T-helper 1 cell treated with Interleukin-12 subunit alpha and Interleukin-12 subunit beta and Interleukin-4 antibody, amounts not matched to agents 30 ng/mL and 1 ng/mL, for 36 hours (primary cell): Measurements from ENCODE around the gene GLTP. TPM values are rescaled to one million over a fixed set of nuclear protein-coding genes. Genes with fewer than 3 reads are reported as not detected.

Experiments used
- intact Hi-C: fragments of 100-400 bp; cut with micrococcal nuclease; formaldehyde crosslinking; loops from one replicate; pipeline ENCODE4 v1.15.1; 2024
- total RNA-seq: library from RNA; stranded (reverse); gene quantifications from 2 replicates; pipeline ENCODE4 v1.2.3, GENCODE V29; 2022

GLTP gene
- total RNA-seq, 1 donor from 2014 or later: 23.7 TPM

DNA sequence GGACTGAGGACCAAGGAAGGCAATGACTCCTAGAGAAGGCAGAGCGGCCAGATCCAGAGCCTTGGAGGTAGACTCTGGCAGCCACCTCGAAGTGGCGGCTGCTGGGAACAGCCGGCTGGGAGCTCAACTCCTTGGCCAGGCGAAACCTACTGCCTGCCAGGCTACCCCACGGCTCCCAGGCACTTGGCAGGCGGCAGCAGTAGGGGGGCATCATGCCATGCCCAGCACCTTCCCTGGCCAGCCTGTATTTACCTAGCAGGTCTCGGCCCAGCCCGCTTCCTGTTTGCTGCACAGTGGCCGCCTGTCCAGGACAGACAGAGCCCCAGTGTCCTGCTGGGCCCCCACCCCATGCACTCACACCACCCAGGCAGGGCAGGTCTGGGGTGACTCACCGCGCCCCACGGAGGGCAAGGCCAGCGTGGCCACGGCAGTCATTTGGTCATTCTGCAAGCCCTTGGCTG, 57.4 kb downstream of the GLTP start:
- intact Hi-C loops: no loop called here

DNA sequence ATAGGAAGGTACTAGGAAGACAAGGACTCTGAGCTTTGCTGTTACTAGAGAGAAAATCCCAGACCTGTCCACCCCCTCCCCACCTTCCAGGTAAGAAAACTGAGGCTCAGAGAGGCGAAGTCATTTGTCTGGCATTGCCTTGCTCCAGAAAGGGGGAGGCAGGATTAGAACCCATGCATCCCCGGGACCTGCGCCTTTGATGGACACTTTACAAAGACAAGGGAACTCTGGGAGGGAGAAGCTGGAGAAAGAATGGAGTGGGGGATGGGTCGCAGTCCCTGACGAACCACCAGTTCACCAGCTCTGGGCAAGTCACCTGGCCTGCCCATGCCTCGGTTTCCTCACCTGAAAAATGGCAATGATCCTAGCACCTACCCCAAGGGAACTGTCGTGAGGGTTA, 57.9 kb downstream of the GLTP start:
- intact Hi-C loops: no loop called here

DNA sequence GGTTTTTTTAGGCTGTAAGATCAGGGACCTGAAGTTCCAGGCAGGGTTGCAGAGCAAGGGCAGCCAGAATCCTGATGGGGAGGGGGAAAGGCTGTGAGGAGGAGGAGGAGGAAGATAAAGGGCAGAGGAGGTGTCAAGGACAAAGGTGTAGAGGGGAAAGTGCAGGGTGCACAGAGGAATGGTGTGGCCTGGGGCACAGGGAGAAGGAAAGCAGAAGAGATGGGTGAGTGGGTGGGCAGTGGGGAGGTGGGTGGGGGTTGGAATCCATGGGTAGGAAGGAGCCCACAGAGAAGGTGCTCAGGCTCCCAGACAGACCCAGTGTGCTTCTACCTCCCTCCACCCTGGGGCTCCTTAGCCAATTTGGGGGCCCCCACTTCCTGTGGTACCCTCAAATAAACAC, 58.4 kb downstream of the GLTP start:
- intact Hi-C loops: no loop called here

DNA sequence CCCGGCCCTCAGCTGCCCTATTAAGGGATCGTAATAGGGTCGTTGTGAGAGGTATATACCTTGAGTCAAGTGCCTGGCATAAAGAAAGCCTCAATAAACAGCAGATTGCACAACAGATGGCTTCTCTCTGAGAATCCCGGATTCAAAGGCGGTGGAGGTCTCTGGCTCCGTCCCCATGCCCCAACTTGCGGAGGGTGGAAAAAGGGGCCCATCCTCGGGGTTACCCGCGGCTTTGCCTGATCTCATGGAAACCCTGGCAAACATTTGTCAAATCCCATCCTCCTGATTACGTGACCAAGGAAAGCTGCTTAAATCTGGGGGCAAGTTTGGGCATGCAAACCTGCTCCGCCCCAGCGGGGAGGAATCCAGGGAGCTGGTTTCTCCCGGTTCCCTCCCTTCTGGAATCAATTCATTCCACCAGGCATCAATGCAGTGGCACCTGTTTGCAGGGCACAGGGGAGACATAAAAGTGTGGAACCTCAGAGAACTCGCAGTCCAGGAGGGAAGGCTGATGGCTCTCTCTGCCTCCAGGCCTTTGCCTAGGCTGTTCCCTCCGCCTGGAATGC, 59.4 kb downstream of the GLTP start:
- intact Hi-C loops: no loop called here

DNA sequence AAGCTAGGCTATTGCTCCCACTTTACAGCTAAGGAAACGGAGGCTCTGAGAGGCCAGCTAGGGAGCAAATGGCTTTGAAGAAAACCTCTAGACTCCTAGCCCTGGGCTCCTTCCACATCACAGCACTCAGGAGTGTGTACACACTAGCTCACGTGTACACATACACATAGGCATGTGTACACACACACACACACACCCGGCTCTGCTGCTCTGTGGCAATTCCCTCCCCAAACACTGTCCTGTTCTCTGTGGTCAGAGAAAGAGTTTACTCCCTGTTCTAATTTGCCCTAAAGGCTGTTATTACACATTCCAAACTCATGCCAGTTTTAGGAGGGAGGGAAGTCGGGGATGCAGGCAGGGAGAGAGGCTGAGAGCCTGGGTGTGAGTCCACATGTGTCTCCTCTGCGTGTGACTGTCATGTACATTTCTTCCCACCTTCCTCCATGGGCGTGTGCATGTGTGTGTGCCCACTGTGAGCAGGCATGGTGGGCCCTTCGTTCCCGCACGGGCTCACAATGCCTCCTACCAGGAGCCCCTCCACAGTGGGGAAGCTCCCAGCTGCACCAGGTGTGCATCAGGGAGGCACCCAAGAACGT, 61.3 kb downstream of the GLTP start:
- intact Hi-C loops: no loop called here

DNA sequence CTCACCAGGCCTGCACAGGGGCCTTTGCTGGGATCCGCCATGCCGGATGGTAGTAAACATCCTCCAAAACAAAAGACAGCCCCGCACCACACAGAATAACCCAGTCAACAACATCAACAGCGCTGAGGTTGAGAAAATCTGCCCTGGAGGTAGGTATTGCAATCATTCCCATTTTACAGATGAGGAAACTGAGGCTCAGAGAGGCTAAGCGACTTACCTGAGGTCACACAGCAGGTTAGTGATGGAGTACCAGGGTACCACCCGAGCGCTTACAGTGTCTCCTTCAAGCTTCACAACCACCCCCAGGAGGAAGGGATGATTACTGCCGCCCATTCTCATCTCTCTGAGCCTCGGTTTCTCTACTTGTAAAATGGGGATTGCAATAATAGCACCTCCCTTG, 62.1 kb downstream of the GLTP start:
- intact Hi-C loops: no loop called here

DNA sequence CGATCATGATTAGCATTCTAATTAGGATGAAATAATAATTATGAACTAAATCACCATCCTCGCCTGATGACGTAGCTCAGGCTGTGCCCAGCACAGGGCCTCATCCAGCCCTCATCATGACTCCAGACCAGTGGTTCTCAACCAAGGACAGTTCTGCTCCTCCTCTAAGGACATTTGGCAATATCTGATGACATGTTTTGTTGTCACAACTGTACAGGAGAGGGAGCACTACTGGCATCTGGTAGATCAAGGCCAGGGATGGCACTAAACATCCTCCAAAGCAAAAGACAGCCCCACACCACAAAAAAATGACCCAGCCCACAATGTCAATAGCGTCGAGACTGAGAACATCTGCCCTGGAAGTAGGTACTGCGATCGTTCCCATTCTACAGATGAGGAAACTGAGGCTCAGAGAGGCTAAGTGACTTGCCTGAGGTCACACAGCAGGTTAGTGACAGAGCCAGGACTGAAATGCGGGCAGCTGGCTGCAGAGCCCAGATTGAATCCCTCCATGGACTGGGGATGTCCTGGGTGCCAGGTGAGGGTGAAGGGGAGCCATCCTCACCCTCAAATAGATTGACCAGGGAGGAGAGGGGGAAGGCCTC, 62.6 kb downstream of the GLTP start:
- intact Hi-C loops: no loop called here

DNA sequence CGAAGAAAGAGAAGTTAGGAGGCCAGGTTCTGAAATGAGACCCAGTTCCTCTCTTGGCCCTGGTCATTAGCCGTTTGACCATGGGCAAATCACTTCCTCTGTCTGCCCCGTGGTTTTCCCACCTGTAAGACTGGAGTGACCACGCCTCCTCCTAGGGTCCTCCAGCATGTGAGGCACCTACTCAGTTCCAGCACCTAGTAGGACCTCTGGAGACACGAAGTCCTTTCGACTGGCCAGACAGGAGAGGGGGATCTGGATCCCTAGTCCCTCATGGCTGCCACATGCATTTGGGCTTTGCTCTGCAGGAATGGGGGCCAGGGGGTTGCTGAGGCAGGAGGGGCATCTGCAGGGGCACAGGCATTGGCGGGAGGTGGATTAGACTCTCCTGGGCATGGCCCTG, 63.5 kb downstream of the GLTP start:
- intact Hi-C loops: no loop called here

DNA sequence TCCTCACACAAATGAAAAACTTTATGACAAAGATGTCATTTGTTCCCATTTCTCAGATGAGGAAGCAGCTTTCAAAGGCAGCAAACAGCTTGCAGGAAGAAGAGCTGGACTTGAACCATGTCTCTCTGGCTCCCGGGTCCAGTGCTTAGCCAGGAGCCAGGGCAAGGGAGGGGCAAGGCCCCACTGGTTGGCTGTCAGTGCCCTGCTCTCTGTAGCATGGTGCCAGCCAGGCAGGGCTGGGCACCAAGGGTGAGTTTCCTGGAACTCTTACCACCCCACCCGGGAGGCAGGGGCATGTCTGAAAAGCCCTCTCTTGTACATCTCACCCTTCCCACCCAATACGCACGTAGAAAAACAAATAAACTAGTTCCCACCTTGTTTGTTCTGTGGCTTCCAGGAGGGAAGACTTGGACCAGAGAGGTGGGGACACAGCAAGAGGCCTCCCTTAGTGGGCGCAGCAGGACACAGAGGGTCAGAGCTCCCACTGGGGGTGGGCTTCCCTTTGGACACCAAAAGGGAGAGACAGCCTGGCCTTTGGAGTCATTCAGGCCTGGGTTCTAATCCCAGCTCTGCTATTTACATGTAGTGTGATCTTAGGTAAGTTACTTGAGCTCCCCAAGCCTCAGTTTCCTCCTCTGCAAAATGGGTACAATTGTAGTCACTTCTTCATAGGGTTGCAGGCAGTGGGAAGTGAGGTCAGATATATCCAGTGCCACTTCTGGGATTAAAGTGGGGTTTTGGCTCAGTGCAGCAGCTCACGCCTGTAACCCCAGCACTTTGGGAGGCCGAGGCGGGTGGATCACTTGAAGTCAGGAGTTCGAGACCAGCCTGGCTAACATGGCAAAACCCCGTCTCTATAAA, 64.4 kb downstream of the GLTP start:
- intact Hi-C loops: no loop called here

DNA sequence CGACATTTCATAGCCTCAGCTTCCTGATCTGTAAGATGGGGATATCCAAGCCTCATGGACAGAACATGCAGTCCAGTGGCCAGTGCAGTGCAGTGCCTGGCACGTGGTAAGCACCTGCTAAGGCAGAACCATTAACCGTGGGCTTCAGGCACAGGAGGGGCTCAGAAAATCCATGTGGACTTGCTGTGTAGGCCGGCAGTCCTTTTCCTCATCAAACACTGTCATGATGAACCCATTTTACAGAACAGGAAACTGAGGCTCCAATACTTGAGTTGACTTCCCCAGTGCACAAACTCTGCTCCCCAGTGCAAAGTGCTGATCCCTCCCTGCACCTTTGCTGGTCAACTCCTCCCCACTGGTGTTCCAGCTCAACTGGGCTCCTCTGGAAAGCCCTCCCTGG, 65.1 kb downstream of the GLTP start:
- intact Hi-C loops: no loop called here

DNA sequence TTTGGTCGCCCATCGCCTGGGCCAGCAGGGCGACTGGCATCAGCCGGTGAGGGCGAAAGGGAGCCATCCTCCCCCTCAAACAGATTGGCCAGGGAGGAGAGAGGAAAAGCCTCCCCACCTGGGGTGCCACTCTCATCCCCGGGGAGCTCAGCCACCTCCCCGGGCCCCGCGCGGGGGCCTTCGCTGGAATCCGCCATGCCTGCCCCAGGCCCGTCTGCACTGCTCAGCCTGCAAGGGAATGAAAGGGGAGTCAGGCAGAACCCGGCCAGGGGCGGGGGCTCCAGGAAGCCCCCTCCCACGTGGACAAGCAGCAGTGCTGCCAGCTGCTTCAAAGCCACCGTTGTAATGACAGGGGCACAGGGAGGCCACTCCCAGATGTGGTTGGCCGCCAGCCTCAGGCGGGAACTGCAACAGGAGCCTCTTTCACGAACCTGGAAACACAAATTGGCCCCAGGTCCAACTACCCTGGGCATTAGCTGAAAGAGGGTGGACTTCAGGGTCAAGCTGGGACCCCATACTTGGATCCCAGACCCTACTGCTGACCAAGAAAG, 65.7 kb downstream of the GLTP start:
- intact Hi-C loops: no loop called here

DNA sequence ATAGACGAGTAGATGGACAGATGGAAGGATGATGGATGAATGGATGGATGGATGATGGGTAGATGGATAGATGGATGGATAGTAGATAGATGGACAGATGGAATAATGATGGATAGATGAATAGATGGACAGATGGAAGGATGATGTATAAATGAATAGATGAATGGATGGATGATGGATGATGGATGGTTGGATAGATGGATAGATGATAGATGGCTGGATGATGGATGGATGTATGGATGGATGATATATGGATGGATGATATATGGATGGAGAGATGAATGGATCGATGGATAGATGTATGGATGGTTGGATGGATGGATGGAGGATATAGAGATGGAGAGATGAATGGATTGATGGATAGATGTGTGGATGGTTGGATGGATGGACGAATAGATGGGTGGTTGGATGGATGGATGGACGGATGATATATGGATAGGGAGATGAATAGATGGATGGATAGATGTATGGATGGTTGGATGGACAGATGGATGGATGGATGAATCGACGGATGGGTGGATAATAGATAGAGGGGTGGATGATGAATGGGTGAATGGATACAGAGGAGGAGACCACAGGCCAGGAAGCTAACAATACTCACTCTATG, 66.4 kb downstream of the GLTP start:
- intact Hi-C loops: no loop called here

DNA sequence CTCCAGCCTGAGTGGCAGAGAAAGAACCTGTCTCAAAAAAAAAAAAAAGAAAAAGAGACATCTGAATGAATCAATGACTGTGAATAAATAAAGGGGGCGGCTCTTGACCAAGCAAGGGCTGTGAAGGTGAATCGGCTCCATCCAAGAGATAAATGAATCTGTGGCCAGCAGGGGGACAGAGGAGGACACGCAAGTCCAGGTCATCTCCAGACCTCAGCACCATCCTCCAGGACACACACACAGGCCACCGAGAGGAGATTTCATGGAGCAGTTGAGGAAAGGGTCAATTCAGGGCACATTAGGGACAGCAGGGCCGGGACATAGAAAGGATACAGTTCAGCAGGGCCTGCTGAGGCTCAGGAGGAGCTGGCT, 68.7 kb downstream of the GLTP start:
- intact Hi-C loops: no loop called here

DNA sequence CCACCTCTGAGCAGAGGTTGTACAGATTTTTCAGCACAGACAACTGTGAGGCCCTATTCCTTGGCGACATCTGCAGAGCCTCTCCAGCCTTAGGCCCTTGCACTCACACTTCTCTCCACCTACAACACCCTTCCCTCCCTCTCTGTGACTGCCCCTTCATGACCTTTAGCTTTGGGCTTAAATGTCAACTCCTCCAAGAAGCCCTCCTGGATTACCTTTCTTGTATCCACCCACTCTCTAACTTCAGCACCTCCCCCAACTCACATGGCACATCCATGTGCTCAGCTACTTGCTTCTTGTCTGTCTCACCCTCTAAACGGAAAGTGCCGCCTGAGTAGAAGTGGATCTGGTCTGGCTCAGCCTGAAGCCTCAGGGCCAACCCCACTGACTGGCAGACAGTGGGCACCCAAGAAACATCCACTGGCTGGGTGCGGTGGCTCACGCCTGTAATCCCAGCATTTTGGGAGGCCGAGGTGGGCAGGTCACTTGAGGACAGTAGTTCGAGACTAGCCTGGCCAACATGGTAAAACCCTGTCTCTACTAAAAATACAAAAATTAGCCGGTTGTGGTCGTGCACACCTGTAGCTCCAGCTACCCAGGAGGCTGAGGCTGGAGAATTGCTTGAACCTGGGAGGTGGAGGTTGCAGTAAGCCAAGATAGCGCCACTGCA, 69.3 kb downstream of the GLTP start:
- intact Hi-C loops: no loop called here

DNA sequence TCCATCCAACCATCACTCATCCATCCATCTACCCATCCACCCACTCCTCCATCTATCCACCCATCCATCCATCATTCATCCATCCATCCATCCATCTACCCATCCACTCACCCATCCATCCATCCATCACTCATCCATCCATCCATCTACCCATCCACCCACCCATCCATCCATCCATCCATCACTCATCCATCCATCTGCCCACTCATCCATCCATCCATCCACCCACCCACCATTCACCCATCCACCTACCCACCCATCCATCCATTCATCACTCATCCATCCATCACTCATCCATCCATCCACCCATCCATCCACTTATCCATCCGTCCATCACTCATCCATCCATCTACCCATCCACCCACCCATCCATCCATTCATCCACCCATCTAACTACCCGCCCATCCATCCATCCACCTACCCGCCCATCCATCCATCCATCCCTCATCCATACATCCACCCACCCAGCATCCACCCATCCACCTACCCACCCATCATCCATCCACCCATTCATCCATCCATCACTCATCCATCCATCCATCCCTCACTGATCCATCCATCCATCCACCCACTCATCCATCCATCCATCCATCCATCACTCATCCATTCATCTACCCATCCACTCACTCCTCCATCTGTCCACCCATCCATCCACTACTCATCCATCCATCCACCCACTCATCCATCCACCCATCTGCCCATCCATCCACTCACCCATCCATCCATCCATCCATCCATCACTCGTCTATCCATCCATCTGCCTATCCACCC, 71.3 kb downstream of the GLTP start:
- intact Hi-C loops: no loop called here

DNA sequence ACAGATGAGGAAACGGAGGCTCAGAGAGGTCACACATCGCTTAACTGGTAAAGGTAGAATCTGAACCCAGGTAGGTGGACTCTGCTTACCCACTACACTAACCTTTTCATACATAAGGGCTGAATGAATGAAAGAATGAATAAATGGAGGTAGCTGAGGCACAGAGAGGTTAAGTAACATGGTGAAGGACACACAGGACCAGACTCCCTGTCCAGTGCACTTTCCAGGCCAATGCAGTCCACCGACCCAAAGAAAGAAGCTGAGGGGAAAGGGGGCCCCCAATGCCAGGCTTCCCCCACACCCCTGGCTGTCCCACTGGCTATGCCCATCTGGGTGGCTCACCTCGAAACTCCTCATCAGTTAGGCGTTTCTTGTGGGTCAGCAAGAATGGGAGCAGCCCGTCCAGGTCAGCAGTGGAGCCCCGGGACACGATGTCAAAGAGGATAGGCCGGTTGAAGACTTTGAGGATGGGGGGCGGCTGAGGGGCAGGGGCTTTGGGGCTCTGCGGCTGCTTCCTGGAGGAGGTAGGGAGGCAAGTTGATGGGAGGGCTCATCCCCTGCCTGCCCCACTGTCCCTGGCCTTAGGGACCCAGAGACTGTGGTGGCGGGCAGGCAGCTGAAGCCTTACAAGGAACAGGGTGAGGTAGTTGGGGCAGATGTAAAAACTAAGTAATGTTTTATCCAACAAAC, 72.2 kb downstream of the GLTP start:
- intact Hi-C loops: no loop called here

DNA sequence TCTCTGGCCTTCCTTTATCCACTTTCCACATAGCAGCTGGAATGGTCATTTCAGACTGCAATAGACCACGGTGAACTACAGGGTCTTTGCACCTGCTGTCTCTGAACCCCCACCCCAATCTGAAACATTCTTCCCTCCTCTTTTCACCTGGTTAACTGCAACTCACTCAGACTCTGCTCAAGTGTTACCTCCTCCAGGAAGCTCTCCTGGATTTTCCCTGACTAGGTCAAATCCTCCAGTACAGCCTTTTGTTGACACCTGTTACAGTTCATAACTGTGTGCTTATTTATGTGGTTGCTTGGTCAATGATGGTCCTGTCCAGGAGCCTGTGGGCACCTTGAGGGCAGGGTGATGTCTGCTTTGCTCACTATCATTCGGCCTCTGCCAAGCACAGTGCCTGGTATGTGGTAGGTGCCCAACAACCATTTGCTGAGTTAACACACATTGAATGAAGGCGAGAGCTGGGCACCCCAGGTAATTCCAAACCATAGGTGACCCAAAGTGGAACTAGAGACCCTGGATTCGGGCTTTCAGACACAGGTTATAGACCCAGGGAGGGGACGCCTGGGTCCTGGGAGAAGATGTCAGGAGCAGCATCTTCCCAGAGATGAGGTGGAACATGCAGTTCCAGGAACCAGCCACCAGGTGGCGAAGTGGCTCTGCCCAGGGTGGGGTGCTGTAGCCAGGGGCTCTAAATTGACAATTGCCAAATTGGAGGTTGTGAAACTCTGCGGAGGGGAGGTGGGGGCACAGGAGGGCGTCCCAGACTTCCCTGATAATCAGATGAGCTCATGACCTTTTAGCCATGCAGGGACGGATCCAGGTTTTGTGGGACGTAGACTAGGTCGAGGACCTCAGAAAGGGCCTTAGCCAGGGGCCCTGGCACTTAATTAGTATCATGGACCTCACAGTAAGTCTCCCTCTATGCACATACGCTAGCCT, 75.2 kb downstream of the GLTP start:
- intact Hi-C loops: loop anchor here (1.0 to 2.0 kb wide), 5 partner anchors 40 to 296 kb away; partner anchors contain the start of gene GLTP

DNA sequence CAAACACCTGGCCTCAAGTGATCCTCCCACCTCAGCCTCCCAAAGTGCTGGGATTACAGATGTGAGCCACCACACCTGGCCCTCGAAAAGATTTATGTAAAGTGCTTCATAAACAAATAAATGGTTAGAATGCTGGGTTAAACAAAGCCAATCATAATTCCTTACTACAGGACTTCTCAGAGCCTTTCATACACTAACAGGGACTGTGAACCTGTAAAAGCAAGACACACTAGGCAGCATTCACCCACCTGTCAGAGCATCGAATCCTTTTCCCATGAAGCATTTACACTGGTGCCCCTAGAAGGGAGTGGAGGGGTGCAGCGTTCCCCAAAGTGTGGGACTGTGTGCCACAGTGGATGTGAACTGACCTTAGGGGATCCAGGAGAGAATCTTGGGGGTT, 76.7 kb downstream of the GLTP start:
- intact Hi-C loops: loop anchor here (2.0 kb wide), 2 partner anchors 49 to 297 kb away; no protein-coding TSS in a partner anchor
